GM12801 (cell line): ENCODE results near the gene PGAM5.

Source experiments
- TF ChIP-seq, protein P1 (sequence below): IDR thresholded peaks from one replicate; pipeline ENCODE4 v1.5.1; 2011; ENCODE audit warnings: control low read depth; ENCODE audit not compliant: insufficient read length; ENCODE audit errors: extremely low read depth

Gene PGAM5

DNA sequence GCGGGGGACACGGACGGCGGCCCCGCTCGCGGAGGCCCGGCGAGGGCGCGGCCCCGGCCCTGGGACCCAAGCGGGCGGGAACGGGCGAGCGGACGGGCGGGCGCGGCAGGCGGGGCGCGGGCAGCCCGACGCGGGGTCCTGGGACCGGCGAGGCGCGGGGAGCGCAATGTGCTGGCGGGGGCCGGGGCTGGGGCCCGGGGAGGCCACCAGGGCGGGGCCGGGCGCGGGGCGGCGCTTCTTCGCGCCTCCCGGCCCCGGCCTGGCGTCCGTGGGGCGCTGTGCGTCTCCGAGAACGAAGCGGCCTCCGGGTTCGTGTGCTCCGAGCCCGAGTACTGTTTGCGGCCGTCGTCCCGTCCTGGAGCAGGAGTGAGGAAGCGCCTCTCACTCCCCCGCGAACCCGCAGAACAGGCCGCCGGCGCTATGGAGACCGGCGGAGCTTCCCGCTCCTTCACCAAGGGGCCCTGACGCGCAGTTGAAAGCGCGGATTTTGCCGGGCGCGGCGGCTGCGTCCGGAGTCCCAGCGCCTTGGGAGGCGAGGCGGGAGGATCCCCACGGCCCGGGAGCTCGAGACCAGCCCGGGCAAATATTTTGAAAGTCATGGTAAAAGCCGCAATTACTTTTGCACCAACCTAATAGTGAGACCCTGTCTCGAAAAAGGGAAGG lies 51.4 kb downstream of the PGAM5 start:
- TF ChIP-seq, protein P1, sequence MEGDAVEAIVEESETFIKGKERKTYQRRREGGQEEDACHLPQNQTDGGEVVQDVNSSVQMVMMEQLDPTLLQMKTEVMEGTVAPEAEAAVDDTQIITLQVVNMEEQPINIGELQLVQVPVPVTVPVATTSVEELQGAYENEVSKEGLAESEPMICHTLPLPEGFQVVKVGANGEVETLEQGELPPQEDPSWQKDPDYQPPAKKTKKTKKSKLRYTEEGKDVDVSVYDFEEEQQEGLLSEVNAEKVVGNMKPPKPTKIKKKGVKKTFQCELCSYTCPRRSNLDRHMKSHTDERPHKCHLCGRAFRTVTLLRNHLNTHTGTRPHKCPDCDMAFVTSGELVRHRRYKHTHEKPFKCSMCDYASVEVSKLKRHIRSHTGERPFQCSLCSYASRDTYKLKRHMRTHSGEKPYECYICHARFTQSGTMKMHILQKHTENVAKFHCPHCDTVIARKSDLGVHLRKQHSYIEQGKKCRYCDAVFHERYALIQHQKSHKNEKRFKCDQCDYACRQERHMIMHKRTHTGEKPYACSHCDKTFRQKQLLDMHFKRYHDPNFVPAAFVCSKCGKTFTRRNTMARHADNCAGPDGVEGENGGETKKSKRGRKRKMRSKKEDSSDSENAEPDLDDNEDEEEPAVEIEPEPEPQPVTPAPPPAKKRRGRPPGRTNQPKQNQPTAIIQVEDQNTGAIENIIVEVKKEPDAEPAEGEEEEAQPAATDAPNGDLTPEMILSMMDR: no peak

- TF ChIP-seq, protein P1: no peak
Observed at GRCh38 chr12:132764231-132764630, 53.6 kb downstream of the PGAM5 start.

DNA sequence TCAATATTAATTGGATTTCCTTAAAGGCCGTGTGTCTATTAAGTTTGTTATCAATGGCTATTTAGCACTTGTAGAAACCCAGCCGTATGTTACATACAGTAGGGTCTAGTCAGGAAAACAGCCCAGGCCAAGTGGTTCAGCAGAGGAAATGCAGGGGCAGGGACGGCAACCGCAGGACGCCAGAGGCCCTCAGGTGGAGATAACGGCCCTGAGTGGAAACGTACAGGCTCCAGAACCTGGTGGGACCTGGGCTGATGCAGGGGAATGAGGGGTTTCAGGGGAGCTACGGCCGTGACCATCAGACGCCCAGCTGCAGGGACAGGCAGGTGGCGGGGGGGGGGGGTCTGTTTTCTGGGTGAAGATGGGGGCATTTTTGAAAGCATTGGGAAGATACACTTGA lies 54.7 kb downstream of the PGAM5 start:
- TF ChIP-seq, protein P1: no peak

- TF ChIP-seq, protein P1: no peak
Observed at GRCh38 chr12:132766380-132767085, 55.9 kb downstream of the PGAM5 start.

DNA sequence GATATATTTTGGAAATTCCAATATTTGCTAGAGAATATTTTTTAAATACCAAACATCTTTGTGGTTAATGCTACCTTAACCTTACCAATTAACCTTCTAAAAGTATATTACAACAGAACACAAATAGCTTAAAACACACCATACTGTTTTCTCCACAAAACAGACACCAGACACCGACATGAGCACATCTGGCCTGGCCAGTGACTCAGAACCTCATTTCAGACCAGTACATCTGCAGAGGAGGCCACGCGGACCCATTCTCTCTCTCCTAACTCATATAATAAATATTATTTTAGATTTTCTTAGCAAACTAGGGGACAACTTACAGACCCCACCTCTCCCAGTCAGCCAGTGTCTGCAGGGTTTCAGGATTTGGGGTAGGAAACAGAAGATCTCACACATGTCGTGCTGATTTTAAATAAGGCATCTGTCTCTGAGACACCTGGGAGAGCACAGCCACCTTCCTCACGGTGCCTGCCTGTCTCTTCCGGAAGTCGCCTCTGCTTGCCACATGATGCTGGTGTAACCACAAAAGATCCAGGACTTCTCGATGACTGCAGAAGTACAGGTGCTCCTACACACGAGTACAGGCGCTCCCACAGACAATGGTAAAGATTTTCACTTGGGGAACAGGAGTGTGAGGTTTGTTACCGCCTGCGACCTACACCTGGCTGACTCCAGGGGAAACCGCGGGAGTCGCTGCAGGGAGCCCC lies 60.6 kb downstream of the PGAM5 start:
- TF ChIP-seq, protein P1: no peak
